Astrocyte of the cerebellum (primary cell): Measurements from ENCODE around the gene PNRC1.
"Not testable (repeated sequence)": the region's sequence is repeated elsewhere in the genome, so short reads cannot be mapped to it uniquely, and the experiment has no call there.

ENCODE experiments used
- DNase-seq: peaks from one replicate; pipeline ENCODE4 v3.0.0-alpha.2; 2011; ENCODE audit warnings: low read depth
- H3K4me3 ChIP-seq: 2 replicates; pipeline ENCODE4 v1.5.1; 2011; ENCODE audit warnings: mild to moderate bottlenecking, low read depth, low read length, moderate library complexity
- CTCF ChIP-seq: IDR thresholded peaks from 2 replicates; pipeline ENCODE4 v1.5.1; 2012; ENCODE audit warnings: low read length, low read depth, moderate library complexity, mild to moderate bottlenecking; ENCODE audit errors: missing control alignments
- in situ Hi-C: cut with HindIII; loops from 2 replicates; pipeline ENCODE4 v1.10.0; 2017; ENCODE audit warnings: low sequenced_read_pairs

The PNRC1 gene

GRCh38 chr6:89054208-89054607, 26.3 kb upstream of the PNRC1 start:
- in situ Hi-C loops: no loop called here
- TF ChIP-seq CTCF: no peak
- no peak overlapping the region for H3K4me3 ChIP-seq

DNA sequence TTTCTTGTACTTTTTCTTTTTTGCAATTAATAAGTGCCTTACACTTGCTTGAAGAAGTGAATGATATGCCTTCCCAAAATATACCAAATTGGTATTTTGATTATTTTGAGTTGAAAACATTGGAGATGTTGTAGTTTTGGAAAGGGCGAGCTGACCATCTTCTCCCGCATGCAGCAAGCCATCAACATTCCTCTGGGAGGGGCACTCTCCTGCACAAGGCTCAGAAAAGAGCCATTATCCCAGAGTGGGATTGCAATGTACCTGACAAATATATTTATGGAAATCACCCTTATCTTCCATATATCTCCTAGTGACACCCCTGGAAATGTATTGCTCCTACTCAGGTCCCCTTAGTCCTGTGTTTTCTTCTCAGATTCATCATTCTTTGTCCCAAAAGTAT, 22.8 kb upstream of the PNRC1 start:
- no peak for DNase-seq
- TF ChIP-seq CTCF: no peak
- no peak overlapping the region for H3K4me3 ChIP-seq
- in situ Hi-C loops: no loop called here

More at GRCh38 chr6:89054208-89054607, 26.3 kb upstream of the PNRC1 start:
- DNase-seq: no peak

DNA sequence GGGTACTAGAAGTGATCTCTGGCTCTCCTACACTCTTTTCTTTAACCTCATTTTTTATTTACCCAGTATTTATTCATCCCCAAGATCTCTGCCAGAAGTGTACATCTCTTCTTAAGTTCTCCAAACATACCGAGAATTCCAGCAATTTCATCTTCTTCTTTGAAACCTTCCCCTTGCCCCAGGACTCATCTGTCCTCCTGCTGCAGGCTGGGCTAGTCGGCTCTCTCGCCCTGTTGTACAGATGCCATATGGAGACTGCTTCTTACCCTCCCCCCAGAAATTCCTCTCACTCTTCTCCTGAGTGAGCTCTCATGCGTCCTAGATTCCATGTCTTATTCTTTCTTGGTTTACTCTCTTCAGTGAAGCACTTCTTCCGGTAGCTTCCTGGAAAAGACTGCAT, 21.9 kb upstream of the PNRC1 start:
- no peak overlapping the region for H3K4me3 ChIP-seq
- no peak for TF ChIP-seq CTCF
- DNase-seq: no peak
- in situ Hi-C loops: no loop called here

GRCh38 chr6:89059227-89059626, 21.3 kb upstream of the PNRC1 start:
- in situ Hi-C loops: no loop called here
- no peak overlapping the region for H3K4me3 ChIP-seq
- DNase-seq: no peak
- no peak for TF ChIP-seq CTCF

- TF ChIP-seq CTCF: no peak
- in situ Hi-C loops: no loop called here
- DNase-seq: no peak
- H3K4me3 ChIP-seq: no peak overlapping the region
These were observed 16.7 kb upstream of the PNRC1 start for GRCh38 chr6:89063881-89064280.

- in situ Hi-C loops, H3K4me3 ChIP-seq, DNase-seq: not testable (repeated sequence)
These were observed 15.6 kb upstream of the PNRC1 start for GRCh38 chr6:89064931-89065330.

GRCh38 chr6:89066121-89066520, 14.4 kb upstream of the PNRC1 start:
- in situ Hi-C loops, H3K4me3 ChIP-seq, DNase-seq: not testable (repeated sequence)

GRCh38 chr6:89066940-89067646, 13.5 kb upstream of the PNRC1 start:
- in situ Hi-C loops: no loop called here
- DNase-seq: no peak
- TF ChIP-seq CTCF: no peak
- no peak overlapping the region for H3K4me3 ChIP-seq
